Cardiac fibroblast (primary cell): ENCODE results near the gene UQCRC1.

Experiments used
- DNase-seq, 2 donors: peaks; one replicate each; pipeline versions ENCODE4 v3.0.0 to v3.0.0-alpha.2; 2010; ENCODE audit warnings: low read depth in 2 of 2
- H3K4me3 ChIP-seq, 2 donors: replicated peaks in 1 of 2; 1 replicate in 1 of 2; 2 replicates in 1 of 2; pipeline ENCODE4 v1.5.1; 2011; ENCODE audit warnings: low read depth in 2 of 2, low read length in 2 of 2, mild to moderate bottlenecking in 2 of 2, moderate library complexity in 1 of 2
- CTCF ChIP-seq: IDR thresholded peaks from one replicate; pipeline ENCODE4 v1.5.1; 2011; ENCODE audit warnings: low read depth, mild to moderate bottlenecking, low read length, inconsistent platforms

UQCRC1 gene

GRCh38 chr3:48599509-48600285 lies 9.7 kb downstream of the UQCRC1 start:
- peak overlapping the region in 1 of 2 donors; percentile 15 for H3K4me3 ChIP-seq
- DNase-seq = no peak
- no peak for TF ChIP-seq CTCF

GRCh38 chr3:48599077-48599501 lies 10.4 kb downstream of the UQCRC1 start:
- no peak for TF ChIP-seq CTCF
- peak overlapping the region in 1 of 2 donors; percentile 15 for H3K4me3 ChIP-seq
- DNase-seq = no peak

DNA sequence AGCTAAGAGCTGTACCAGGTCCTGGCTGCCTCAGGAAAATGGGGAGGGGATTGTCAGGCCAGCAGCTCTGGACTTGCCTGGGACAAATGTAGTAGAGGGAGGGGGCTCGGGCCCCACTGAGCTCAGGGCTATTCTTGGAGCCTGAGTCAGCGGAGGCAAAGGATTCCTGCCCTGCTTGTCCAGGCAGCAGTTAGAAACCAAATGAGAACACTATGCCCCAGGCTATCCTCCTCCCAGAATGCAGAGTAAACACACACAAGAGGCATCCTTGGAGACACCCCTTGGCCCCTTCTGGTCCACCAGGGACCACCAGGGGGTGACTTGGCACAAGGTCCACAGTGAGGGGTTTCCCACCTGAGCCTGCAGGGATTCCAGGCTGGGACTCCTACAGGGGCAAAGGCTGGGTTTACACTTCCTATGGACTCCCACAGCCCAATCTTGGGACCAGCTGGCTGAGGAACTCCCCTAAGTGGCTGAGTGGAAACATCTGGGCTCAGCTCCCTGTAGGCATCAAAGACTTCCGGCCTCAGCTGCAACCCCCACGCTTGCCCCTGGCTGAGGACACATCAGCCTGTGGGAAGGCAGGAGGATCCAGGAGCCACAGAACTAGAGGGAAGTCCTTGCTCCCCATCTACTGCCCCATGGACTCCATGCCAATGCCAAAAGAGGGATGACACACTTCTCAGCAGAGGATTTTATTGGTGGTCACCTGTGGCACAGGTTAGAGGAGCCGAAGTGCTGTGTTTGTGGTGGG lies 10.9 kb downstream of the UQCRC1 start:
- no peak for TF ChIP-seq CTCF
- H3K4me3 ChIP-seq = peak overlapping the region in 1 of 2 donors; percentile 15
- peak; percentile 92 to 94 for DNase-seq

DNA sequence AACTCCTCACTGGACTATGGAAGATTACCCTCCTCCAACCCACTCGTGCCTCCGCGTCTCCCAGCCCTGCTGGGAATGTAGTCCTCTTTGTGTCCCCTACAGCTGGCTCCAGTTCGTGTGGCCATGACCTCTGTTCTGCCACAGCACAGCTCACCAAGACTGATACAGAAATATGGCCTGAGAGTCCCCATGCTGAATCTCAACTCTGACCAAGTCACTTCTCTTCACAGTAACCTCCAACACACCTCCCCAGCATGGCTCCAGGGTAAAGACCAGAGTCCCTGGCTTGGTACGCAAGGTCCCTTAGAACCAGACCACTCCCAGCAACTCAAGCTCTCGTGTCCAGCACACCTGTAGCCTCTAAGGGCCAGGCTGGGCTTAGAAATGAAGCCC lies 12.0 kb downstream of the UQCRC1 start:
- H3K4me3 ChIP-seq = no peak overlapping the region
- no peak for DNase-seq
- TF ChIP-seq CTCF = no peak

- no peak overlapping the region for H3K4me3 ChIP-seq
- no peak for DNase-seq
- TF ChIP-seq CTCF = no peak
Observed at GRCh38 chr3:48596676-48597407, 12.6 kb downstream of the UQCRC1 start.

- H3K4me3 ChIP-seq = no peak overlapping the region
- no peak for TF ChIP-seq CTCF
- DNase-seq = no peak
Observed at GRCh38 chr3:48596157-48596556, 13.3 kb downstream of the UQCRC1 start.
